Adrenal gland (tissue), 5 donors: Measurements from ENCODE around the gene CEACAM19.

ENCODE experiments used
- CTCF ChIP-seq, 6 experiments: fragments of 450-650 bp in 4 of 6; fragments of 200-600 bp in 2 of 6; sonication (generic) in 1 of 6; IDR thresholded peaks; 1 replicate in 5 of 6; 2 replicates in 1 of 6; pipeline versions ENCODE4 v1.5.1 to v1.8.0; 2016 to 2021; ENCODE audit warnings: antibody characterized with exemption in 6 of 6, mild to moderate bottlenecking in 2 of 6, moderate library complexity in 1 of 6
- POLR2A ChIP-seq, 2 donors: fragments of 450-650 bp; IDR thresholded peaks; one replicate each; pipeline ENCODE4 v1.6.1; 2017; ENCODE audit warnings: antibody characterized with exemption in 2 of 2, mild to moderate bottlenecking in 2 of 2, moderate library complexity in 1 of 2
- donor health status: DM: no; HTN: no; CAD: no.

GRCh38 chr19:44645407-44646048 lies 25.8 kb upstream of the CEACAM19 start:
- TF ChIP-seq CTCF (IDR thresholded peaks at IDR 0.05) (no peak), POLR2A (IDR thresholded peaks at IDR 0.05) (no peak)
